Panc1 (cell line): ENCODE measurements around the gene CCT5. TPM values are rescaled to one million over a fixed set of nuclear protein-coding genes. Genes with fewer than 3 reads are reported as not detected.

Source experiments
- ATAC-seq: fragments of 200-7000 bp; cut with Tn5 transposase; 2 replicates; pipeline ENCODE4 v1.9.1; 2020; ENCODE audit warnings: mild to moderate bottlenecking, moderate library complexity
- BruUV-seq: library from RNA; stranded (reverse); fragments of 400-500 nt; replicated peaks from 2 replicates; lab custom pipeline; 2021; lab: Mats Ljungman, UMichigan
- CTCF ChIA-PET: fragments of 300-600 bp; sonication (Branson Sonifier 250); formaldehyde crosslinking; loops from one replicate; lab custom pipeline; 2022; ENCODE audit warnings: antibody characterized with exemption; lab: Charles Lee
- POLR2A ChIA-PET: fragments of 300-600 bp; sonication (Branson Sonifier 250); formaldehyde crosslinking; loops from one replicate; lab custom pipeline; 2022; ENCODE audit warnings: antibody characterized with exemption; lab: Charles Lee
- DNase-seq: peaks from one replicate; pipeline ENCODE4 v3.0.0-alpha.2; 2010; ENCODE audit warnings: low read depth, low spot score
- H3K27ac ChIP-seq: 2 replicates; pipeline ENCODE4 v1.5.1; 2011; ENCODE audit warnings: mild to moderate bottlenecking, low read length, inconsistent platforms
- H3K27me3 ChIP-seq: fragments of 200-500 bp; sonication (Bioruptor generic); 2 replicates; pipeline ENCODE4 v1.6.0; 2014; ENCODE audit warnings: low read length, inconsistent platforms; ENCODE audit not compliant: control insufficient read depth, insufficient read depth
- H3K36me3 ChIP-seq: fragments of 200-500 bp; sonication (Bioruptor generic); 2 replicates; pipeline ENCODE4 v1.5.1; 2014; ENCODE audit warnings: inconsistent platforms, mild to moderate bottlenecking, low read length, moderate library complexity; ENCODE audit not compliant: control insufficient read depth, insufficient read depth
- H3K4me1 ChIP-seq: 2 replicates; pipeline ENCODE4 v1.5.1; 2011; ENCODE audit warnings: inconsistent platforms, mild to moderate bottlenecking, low read length, moderate library complexity; ENCODE audit not compliant: control insufficient read depth, insufficient read depth
- H3K4me3 ChIP-seq, 2 experiments: 2 replicates each; pipeline ENCODE4 v1.5.1; 2011 to 2012; ENCODE audit warnings: low read depth in 2 of 2, low read length in 2 of 2, mild to moderate bottlenecking in 2 of 2, inconsistent platforms in 1 of 2, moderate library complexity in 1 of 2
- H3K9me3 ChIP-seq: fragments of 200-500 bp; sonication (Bioruptor generic); 2 replicates; pipeline ENCODE4 v1.5.1; 2014; ENCODE audit warnings: low read depth, mild to moderate bottlenecking, inconsistent platforms, low read length, moderate library complexity; ENCODE audit not compliant: control insufficient read depth, insufficient read depth
- POLR2AphosphoS5 ChIP-seq: IDR thresholded peaks from 2 replicates; pipeline ENCODE4 v1.6.1; 2012; ENCODE audit warnings: mild to moderate bottlenecking, low read depth, low read length, moderate library complexity
- SIN3A ChIP-seq: IDR thresholded peaks from 2 replicates; pipeline ENCODE4 v1.6.1; 2012; ENCODE audit warnings: low read depth, mild to moderate bottlenecking, low read length, moderate library complexity, borderline replicate concordance; ENCODE audit not compliant: insufficient read depth
- TCF7L2 ChIP-seq: IDR thresholded peaks from 2 replicates; pipeline ENCODE4 v1.6.1; 2011; ENCODE audit warnings: mild to moderate bottlenecking, low read depth, low read length, inconsistent platforms
- in situ Hi-C: cut with HindIII; loops from 2 replicates; pipeline ENCODE4 v1.10.0; 2016; ENCODE audit warnings: low sequenced_read_pairs, low pct_unique_long_range_greater_than_20kb
- intact Hi-C: fragments of 100-400 bp; cut with micrococcal nuclease; formaldehyde crosslinking; loops from one replicate; pipeline ENCODE4 v1.10.0; 2022; ENCODE audit not compliant: unreplicated experiment
- total RNA-seq: library from RNA; stranded (reverse); gene quantifications from one replicate; pipeline ENCODE4 v1.2.1, GENCODE V29; 2021; ENCODE audit not compliant: unreplicated experiment
- TF ChIP-seq, protein P1 (sequence below): fragments of 450-650 bp; IDR thresholded peaks from 2 replicates; pipeline ENCODE4 v1.5.1; 2017; ENCODE audit warnings: mild to moderate bottlenecking
- TF ChIP-seq, protein P2 (sequence below), 2 experiments: IDR thresholded peaks; 2 replicates each; pipeline ENCODE4 v1.6.1; 2011 to 2012; ENCODE audit warnings: low read depth in 2 of 2, control low read depth in 1 of 2, low read length in 1 of 2, mild to moderate bottlenecking in 1 of 2, moderate library complexity in 1 of 2; ENCODE audit not compliant: insufficient read depth in 1 of 2

The CCT5 gene
- total RNA-seq, 1 experiment from 2014 or later = 476 TPM

DNA sequence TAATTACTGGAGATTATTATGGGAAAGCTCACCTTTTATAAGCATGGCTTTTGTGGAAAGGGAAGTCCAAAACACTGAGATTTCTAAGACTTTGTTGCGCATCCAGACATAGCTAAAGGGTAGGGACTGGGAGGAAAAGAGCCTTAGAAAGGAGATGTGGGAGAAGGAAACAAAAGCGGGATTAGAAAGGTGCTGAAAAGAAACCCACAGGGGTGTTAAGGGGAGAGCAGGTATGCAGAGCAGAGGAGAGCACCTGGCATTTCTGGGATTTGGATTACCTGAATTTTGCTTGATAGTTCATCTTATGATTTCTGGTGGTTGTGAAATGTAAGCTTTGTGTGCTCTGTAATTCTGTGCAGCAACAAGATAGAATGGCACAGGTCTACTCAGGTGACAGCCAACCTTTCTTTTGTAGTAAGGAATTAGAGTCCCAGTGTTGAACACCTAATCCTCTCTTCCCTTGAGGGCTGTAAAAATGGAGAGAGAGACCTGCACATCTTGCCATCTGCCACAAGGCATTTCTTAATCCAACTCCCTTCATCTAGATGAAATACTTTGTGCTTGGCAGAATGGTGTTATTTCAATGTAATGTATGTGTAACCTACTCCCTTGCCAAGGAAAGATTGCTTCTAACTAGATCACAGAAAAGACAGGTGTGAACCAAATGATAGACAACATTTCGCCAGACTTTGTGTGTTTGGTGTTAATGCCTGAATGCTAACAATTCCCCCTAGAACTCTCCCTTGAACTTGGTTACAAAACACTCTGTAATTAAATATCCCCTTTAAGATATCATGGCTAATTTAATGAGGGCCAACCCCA, 47.8 kb upstream of the CCT5 start:
- TF ChIP-seq, protein P1, sequence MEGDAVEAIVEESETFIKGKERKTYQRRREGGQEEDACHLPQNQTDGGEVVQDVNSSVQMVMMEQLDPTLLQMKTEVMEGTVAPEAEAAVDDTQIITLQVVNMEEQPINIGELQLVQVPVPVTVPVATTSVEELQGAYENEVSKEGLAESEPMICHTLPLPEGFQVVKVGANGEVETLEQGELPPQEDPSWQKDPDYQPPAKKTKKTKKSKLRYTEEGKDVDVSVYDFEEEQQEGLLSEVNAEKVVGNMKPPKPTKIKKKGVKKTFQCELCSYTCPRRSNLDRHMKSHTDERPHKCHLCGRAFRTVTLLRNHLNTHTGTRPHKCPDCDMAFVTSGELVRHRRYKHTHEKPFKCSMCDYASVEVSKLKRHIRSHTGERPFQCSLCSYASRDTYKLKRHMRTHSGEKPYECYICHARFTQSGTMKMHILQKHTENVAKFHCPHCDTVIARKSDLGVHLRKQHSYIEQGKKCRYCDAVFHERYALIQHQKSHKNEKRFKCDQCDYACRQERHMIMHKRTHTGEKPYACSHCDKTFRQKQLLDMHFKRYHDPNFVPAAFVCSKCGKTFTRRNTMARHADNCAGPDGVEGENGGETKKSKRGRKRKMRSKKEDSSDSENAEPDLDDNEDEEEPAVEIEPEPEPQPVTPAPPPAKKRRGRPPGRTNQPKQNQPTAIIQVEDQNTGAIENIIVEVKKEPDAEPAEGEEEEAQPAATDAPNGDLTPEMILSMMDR = no peak
- TF ChIP-seq POLR2AphosphoS5 (no peak), SIN3A (no peak)
- in situ Hi-C loops (no loop called here), intact Hi-C loops (no loop called here)
- no TSS peak for BruUV-seq
- CTCF ChIA-PET = no interaction called here
- no peaks in the 10 kb centered on the region for H3K27me3 ChIP-seq
- POLR2A ChIA-PET = no interaction called here
- no peak overlapping the region for H3K27ac ChIP-seq
- no peak for ATAC-seq
- H3K4me3 ChIP-seq = no peak overlapping the region
- DNase-seq = no peak
- peaks cover 8% of the 10 kb centered on the region; the same call in 1 of the 2 replicates for H3K9me3 ChIP-seq
- no peaks in the 10 kb centered on the region for H3K36me3 ChIP-seq
- H3K4me1 ChIP-seq = no peaks in the 10 kb centered on the region

DNA sequence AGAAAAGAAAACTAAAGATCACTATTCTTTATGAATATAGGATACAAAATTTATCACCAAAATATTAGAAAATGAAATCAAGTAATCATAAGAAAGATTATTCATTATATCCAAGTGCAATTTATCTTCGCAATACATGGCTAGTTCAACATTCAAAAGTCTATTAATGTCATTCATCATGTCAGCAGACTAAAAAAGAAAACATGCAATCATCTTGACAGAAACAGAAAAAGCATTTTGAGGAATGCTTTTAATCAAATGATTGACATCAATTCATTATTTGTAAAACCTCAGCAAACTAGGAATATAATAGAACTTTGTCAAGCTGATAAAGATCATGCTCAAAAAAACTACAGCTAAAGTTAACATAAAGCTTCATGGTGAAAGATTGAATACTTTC, 41.1 kb upstream of the CCT5 start:
- ATAC-seq = no peak
- no peak for TF ChIP-seq TCF7L2
- TF ChIP-seq, protein P1 = no peak
- no peak for TF ChIP-seq POLR2AphosphoS5
- TF ChIP-seq SIN3A = no peak
- TF ChIP-seq, protein P2, sequence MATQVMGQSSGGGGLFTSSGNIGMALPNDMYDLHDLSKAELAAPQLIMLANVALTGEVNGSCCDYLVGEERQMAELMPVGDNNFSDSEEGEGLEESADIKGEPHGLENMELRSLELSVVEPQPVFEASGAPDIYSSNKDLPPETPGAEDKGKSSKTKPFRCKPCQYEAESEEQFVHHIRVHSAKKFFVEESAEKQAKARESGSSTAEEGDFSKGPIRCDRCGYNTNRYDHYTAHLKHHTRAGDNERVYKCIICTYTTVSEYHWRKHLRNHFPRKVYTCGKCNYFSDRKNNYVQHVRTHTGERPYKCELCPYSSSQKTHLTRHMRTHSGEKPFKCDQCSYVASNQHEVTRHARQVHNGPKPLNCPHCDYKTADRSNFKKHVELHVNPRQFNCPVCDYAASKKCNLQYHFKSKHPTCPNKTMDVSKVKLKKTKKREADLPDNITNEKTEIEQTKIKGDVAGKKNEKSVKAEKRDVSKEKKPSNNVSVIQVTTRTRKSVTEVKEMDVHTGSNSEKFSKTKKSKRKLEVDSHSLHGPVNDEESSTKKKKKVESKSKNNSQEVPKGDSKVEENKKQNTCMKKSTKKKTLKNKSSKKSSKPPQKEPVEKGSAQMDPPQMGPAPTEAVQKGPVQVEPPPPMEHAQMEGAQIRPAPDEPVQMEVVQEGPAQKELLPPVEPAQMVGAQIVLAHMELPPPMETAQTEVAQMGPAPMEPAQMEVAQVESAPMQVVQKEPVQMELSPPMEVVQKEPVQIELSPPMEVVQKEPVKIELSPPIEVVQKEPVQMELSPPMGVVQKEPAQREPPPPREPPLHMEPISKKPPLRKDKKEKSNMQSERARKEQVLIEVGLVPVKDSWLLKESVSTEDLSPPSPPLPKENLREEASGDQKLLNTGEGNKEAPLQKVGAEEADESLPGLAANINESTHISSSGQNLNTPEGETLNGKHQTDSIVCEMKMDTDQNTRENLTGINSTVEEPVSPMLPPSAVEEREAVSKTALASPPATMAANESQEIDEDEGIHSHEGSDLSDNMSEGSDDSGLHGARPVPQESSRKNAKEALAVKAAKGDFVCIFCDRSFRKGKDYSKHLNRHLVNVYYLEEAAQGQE (IDR thresholded peaks at IDR 0.05; ENCODE audit: insufficient read depth in 1 of 2, low read depth in 2 of 2, low read length in 1 of 2) = no peak
- Histone ChIP-seq H3K9me3 (no peaks in the 10 kb centered on the region), H3K27ac (no peak overlapping the region), H3K4me1 (no peaks in the 10 kb centered on the region), H3K4me3 (no peak overlapping the region), H3K36me3 (no peaks in the 10 kb centered on the region), H3K27me3 (no peaks in the 10 kb centered on the region)
- intact Hi-C loops (no loop called here), in situ Hi-C loops (no loop called here)
- ChIA-PET CTCF (no interaction called here), POLR2A (no interaction called here)
- no peak for DNase-seq
- BruUV-seq = no TSS peak
